GM23338 (cell line): ENCODE measurements around the gene PRR12. TPM values are rescaled to one million over a fixed set of nuclear protein-coding genes. Genes with fewer than 3 reads are reported as not detected.
A peak's percentile ranks its signal among the peaks of the same experiment; 100 is the strongest.

Experiments used
- ATAC-seq: fragments of 200-7000 bp; cut with Tn5 transposase; 3 replicates; pipeline ENCODE4 v1.9.1; 2020
- DNase-seq: peaks from one replicate; pipeline ENCODE4 v3.0.0-alpha.2; 2015; ENCODE audit warnings: low spot score
- H2AFZ ChIP-seq: fragments of 200-600 bp; sonication (generic); 2 replicates; pipeline ENCODE4 v1.8.0; 2016; ENCODE audit warnings: antibody characterized with exemption, mild to moderate bottlenecking, moderate library complexity
- H3F3A ChIP-seq: fragments of 200-600 bp; sonication (generic); replicated peaks from 2 replicates; pipeline ENCODE4 v1.8.0; 2017; ENCODE audit warnings: antibody characterized with exemption, mixed run types, low read depth
- H3K27ac ChIP-seq: fragments of 200-600 bp; sonication (generic); 2 replicates; pipeline ENCODE4 v1.6.1; 2016; ENCODE audit warnings: low read depth
- H3K27me3 ChIP-seq: fragments of 200-600 bp; sonication (generic); 2 replicates; pipeline ENCODE4 v1.8.0; 2016; ENCODE audit warnings: mild to moderate bottlenecking, mixed run types, moderate library complexity; ENCODE audit not compliant: insufficient read depth
- H3K36me3 ChIP-seq: fragments of 200-600 bp; sonication (generic); 2 replicates; pipeline ENCODE4 v1.8.0; 2016; ENCODE audit warnings: mild to moderate bottlenecking; ENCODE audit not compliant: insufficient read depth
- H3K4me1 ChIP-seq: fragments of 200-600 bp; sonication (generic); 2 replicates; pipeline ENCODE4 v1.8.0; 2016; ENCODE audit warnings: mild to moderate bottlenecking, moderate library complexity; ENCODE audit not compliant: insufficient read depth
- H3K4me2 ChIP-seq: fragments of 200-600 bp; sonication (generic); 2 replicates; pipeline ENCODE4 v1.7.1; 2017; ENCODE audit warnings: mixed run types
- H3K4me3 ChIP-seq: fragments of 200-600 bp; sonication (generic); 2 replicates; pipeline ENCODE4 v1.6.1; 2016; ENCODE audit warnings: mixed run types
- H3K79me2 ChIP-seq: fragments of 200-600 bp; sonication (generic); replicated peaks from 2 replicates; pipeline ENCODE4 v1.8.0; 2017; ENCODE audit warnings: mild to moderate bottlenecking; ENCODE audit not compliant: insufficient read depth
- H3K9me2 ChIP-seq: fragments of 200-600 bp; sonication (generic); 2 replicates; pipeline ENCODE4 v1.8.0; 2017; ENCODE audit not compliant: insufficient read depth
- H4K20me1 ChIP-seq: fragments of 200-600 bp; sonication (generic); replicated peaks from 2 replicates; pipeline ENCODE4 v1.8.0; 2017; ENCODE audit warnings: mild to moderate bottlenecking; ENCODE audit not compliant: insufficient read depth
- H3K27ac Mint-ChIP-seq: 2 replicates; pipeline ENCODE4 v1.8.0; 2020; ENCODE audit warnings: inconsistent platforms, mild to moderate bottlenecking, moderate library complexity, mixed read lengths
- H3K27me3 Mint-ChIP-seq: 3 replicates; pipeline ENCODE4 v1.8.0; 2022; ENCODE audit warnings: low read depth, mild to moderate bottlenecking, moderate library complexity, mixed read lengths, inconsistent platforms; ENCODE audit not compliant: insufficient read depth, poor library complexity
- H3K36me3 Mint-ChIP-seq: 3 replicates; pipeline ENCODE4 v1.8.0; 2021; ENCODE audit warnings: low read depth, mild to moderate bottlenecking, inconsistent platforms, moderate library complexity, mixed read lengths
- H3K4me1 Mint-ChIP-seq: 3 replicates; pipeline ENCODE4 v1.8.0; 2020; ENCODE audit warnings: mild to moderate bottlenecking, inconsistent platforms, mixed read lengths
- H3K4me3 Mint-ChIP-seq: 3 replicates; pipeline ENCODE4 v1.8.0; 2021; ENCODE audit warnings: moderate library complexity, mild to moderate bottlenecking, inconsistent platforms, mixed read lengths
- H3K9me3 Mint-ChIP-seq: 3 replicates; pipeline ENCODE4 v1.8.0; 2020; ENCODE audit warnings: moderate library complexity, mild to moderate bottlenecking, inconsistent platforms, mixed read lengths
- CREB1 ChIP-seq: fragments of 250-450 bp; sonication (Bioruptor Pico); IDR thresholded peaks from 2 replicates; pipeline ENCODE4 v1.5.0; 2020; ENCODE audit warnings: low read depth, mild to moderate bottlenecking, moderate library complexity
- CTCF ChIP-seq, 2 experiments: fragments of 200-600 bp in 1 of 2; sonication (generic) in 1 of 2; conservative IDR thresholded peaks; 2 replicates each; pipeline versions ENCODE4 v1.5.1 to v1.6.1; 2016 to 2017; ENCODE audit warnings: antibody characterized with exemption in 2 of 2, low read depth in 2 of 2, mild to moderate bottlenecking in 2 of 2, moderate library complexity in 1 of 2
- ETS1 ChIP-seq: IDR thresholded peaks from 2 replicates; pipeline ENCODE4 v1.6.1; 2016; ENCODE audit warnings: antibody characterized with exemption
- EZH2 ChIP-seq: fragments of 200-600 bp; sonication (generic); IDR thresholded peaks from one replicate; pipeline ENCODE4 v1.8.0; 2017; ENCODE audit warnings: antibody characterized with exemption, mild to moderate bottlenecking, low read depth; ENCODE audit not compliant: unreplicated experiment
- EZH2phosphoT487 ChIP-seq: fragments of 200-600 bp; sonication (generic); IDR thresholded peaks from one replicate; pipeline ENCODE4 v1.8.1; 2018; ENCODE audit warnings: antibody characterized with exemption; ENCODE audit not compliant: unreplicated experiment
- JUNB ChIP-seq: IDR thresholded peaks from one replicate; pipeline ENCODE4 v1.6.1; 2016; ENCODE audit warnings: antibody characterized with exemption; ENCODE audit not compliant: unreplicated experiment
- NANOG ChIP-seq: IDR thresholded peaks from 2 replicates; pipeline ENCODE4 v1.6.1; 2016; ENCODE audit warnings: antibody characterized with exemption, borderline replicate concordance
- POLR2AphosphoS5 ChIP-seq: IDR thresholded peaks from 2 replicates; pipeline ENCODE4 v1.6.1; 2016; ENCODE audit warnings: antibody characterized with exemption, low read depth
- REST ChIP-seq: IDR thresholded peaks from one replicate; pipeline ENCODE4 v1.6.1; 2018; ENCODE audit warnings: antibody characterized with exemption; ENCODE audit not compliant: unreplicated experiment
- STAT1 ChIP-seq: IDR thresholded peaks from one replicate; pipeline ENCODE4 v1.6.1; 2016; ENCODE audit warnings: antibody characterized with exemption; ENCODE audit not compliant: unreplicated experiment
- ZNF114 ChIP-seq: fragments of 250-450 bp; sonication (Bioruptor Pico); IDR thresholded peaks from 2 replicates; pipeline ENCODE4 v1.5.0; 2020; ENCODE audit warnings: mild to moderate bottlenecking, moderate library complexity
- ZNF331 ChIP-seq: fragments of 250-450 bp; sonication (Bioruptor Pico); IDR thresholded peaks from 2 replicates; pipeline ENCODE4 v1.5.0; 2020; ENCODE audit warnings: low read depth, mild to moderate bottlenecking, moderate library complexity
- polyA plus RNA-seq: library from polyadenylated mRNA; unstranded; fragments of >200 nt; fragmentation: Nextera tagmentation; extraction: Ambion mirVana; gene quantifications from 2 replicates; pipeline ENCODE4 v1.2.1, GENCODE V29; 2016
- total RNA-seq: library from RNA; depleted of rRNA; stranded (reverse); fragments of >200 nt; shearing (Covaris generic); gene quantifications from 2 replicates; pipeline ENCODE4 v1.2.3, GENCODE V29; 2014

PRR12 gene
- total and polyA plus RNA-seq, 2 experiments from 2014 or later: 8.6 to 41.6 TPM

- Mint-ChIP-seq H3K36me3 (peaks cover 47% of the 10 kb centered on the region), H3K27ac (no peak overlapping the region), H3K4me3 (peak overlapping the region; percentile 39; the same call in 2 of the 3 replicates), H3K4me1 (peaks cover 22% of the 10 kb centered on the region), H3K9me3 (no peaks in the 10 kb centered on the region), H3K27me3 (peaks cover 22% of the 10 kb centered on the region)
- ATAC-seq: no peak
- Histone ChIP-seq H3F3A (peaks cover 40% of the 10 kb centered on the region), H3K27me3 (no peaks in the 10 kb centered on the region), H2AFZ (no peak overlapping the region), H3K4me1 (peaks cover 17% of the 10 kb centered on the region; the same call in 1 of the 2 replicates), H4K20me1 (no peaks in the 10 kb centered on the region; the same call in 1 of the 2 replicates), H3K27ac (no peak overlapping the region), H3K9me2 (no peaks in the 10 kb centered on the region), H3K36me3 (no peaks in the 10 kb centered on the region; the same call in 1 of the 2 replicates), H3K4me3 (peak overlapping the region; percentile 87; the same call in 1 of the 2 replicates), H3K79me2 (peaks cover 5% of the 10 kb centered on the region), H3K4me2 (peak overlapping the region; percentile 94)
- TF ChIP-seq STAT1: no peak
- no peak for TF ChIP-seq NANOG
- no peak for TF ChIP-seq JUNB
- DNase-seq: no peak
Measured at GRCh38 chr19:49557641-49558325, 33.2 kb upstream of the PRR12 start.

GRCh38 chr19:49558591-49558990, 32.4 kb upstream of the PRR12 start:
- no peaks in the 10 kb centered on the region for H3K9me2 ChIP-seq
- H3K27me3 Mint-ChIP-seq: peaks cover 22% of the 10 kb centered on the region
- no peak overlapping the region; the same call in 2 of the 3 replicates for H3K4me3 Mint-ChIP-seq
- no peaks in the 10 kb centered on the region; the same call in 1 of the 2 replicates for H4K20me1 ChIP-seq
- 0 out of 2 replicates have a peak overlapping the region, but pooled peaks have one; percentile 50 for H3K27ac ChIP-seq
- DNase-seq (no peak), ATAC-seq (no peak)
- H3K4me1 ChIP-seq: peaks cover 17% of the 10 kb centered on the region; the same call in 1 of the 2 replicates
- H3K27ac Mint-ChIP-seq: peak overlapping the region; percentile 37; the same call in 1 of the 2 replicates
- H3K79me2 ChIP-seq: peaks cover 13% of the 10 kb centered on the region
- peaks cover 47% of the 10 kb centered on the region for H3K36me3 Mint-ChIP-seq
- no peak overlapping the region for H3K4me3 ChIP-seq
- no peak for TF ChIP-seq CREB1 (CRISPR knock-in tag)
- no peak for TF ChIP-seq ETS1
- TF ChIP-seq POLR2AphosphoS5: no peak
- TF ChIP-seq REST: no peak
- TF ChIP-seq CTCF (conservative IDR thresholded peaks at IDR 0.05; ENCODE audit: low read depth in 2 of 2): no peak
- TF ChIP-seq NANOG: no peak
- TF ChIP-seq EZH2phosphoT487: no peak
- no peak for TF ChIP-seq EZH2
- no peak for TF ChIP-seq ZNF114 (CRISPR knock-in tag)
- no peak for TF ChIP-seq STAT1
- no peak for TF ChIP-seq ZNF331 (CRISPR knock-in tag)
- no peak for TF ChIP-seq JUNB
- H3F3A ChIP-seq: peaks cover 43% of the 10 kb centered on the region
- no peak overlapping the region for H3K4me2 ChIP-seq
- H3K27me3 ChIP-seq: no peaks in the 10 kb centered on the region
- no peaks in the 10 kb centered on the region; the same call in 1 of the 2 replicates for H3K36me3 ChIP-seq
- peaks cover 22% of the 10 kb centered on the region for H3K4me1 Mint-ChIP-seq
- H2AFZ ChIP-seq: no peak overlapping the region
- no peaks in the 10 kb centered on the region for H3K9me3 Mint-ChIP-seq
